ENCODE data around the gene LATS2.

DNA sequence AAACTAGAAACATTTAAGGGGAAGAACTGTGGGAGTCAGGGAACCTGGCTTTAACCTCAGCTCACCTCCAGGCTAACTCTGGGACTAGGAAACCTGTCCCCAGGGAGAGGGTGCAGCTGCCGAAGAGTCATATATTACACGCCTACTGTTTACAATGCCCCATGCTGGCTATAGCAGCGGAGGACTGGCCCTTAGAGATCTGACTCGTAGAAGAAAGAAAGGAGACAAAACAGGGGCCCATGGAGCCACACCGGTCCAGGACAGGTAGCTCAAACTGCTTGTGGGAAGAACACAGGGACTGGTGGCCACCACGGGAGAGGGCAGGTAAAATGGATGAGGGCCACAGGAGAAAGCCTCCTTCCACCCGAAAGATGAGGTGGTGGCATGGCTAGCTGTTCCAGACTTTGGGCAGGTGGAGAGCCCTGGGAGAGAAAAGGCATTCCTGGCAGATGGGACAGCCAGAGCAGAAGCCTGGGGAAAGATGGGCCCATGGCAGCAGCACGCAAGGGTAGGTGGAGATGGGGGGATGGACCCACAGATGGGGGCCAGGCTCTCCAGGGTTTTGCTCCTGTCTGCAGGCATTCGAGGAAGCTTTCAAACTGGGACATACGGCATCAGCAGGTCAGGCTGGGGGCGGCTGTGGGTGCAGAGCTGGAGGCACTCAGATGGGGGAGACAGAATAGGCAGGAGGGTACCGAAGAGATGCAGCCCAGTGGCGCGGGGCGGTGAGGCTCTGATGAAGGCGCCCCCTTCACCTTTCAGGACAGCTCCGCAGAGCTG lies 69.5 kb downstream of the LATS2 start:
- TF ChIP-seq CEBPB (IDR thresholded peaks at IDR 0.05; ENCODE audit: low read depth) (no peak), CTCF (IDR thresholded peaks at IDR 0.05 in 2 of 3, conservative IDR thresholded peaks at IDR 0.05 in 1 of 3; ENCODE audit: borderline replicate concordance in 1 of 3, insufficient read depth in 1 of 3, low read depth in 2 of 3, low read length in 2 of 3) (no peak), ZBTB33 (IDR thresholded peaks at IDR 0.05; ENCODE audit: extremely low read depth, insufficient replicate concordance, low read length) (no peak), REST (IDR thresholded peaks at IDR 0.05; ENCODE audit: low read depth) (no peak), POLR2A (IDR thresholded peaks at IDR 0.05; ENCODE audit: borderline replicate concordance, extremely low read depth, insufficient read depth, insufficient read length) (no peak), YY1 (IDR thresholded peaks at IDR 0.05; ENCODE audit: extremely low read depth, insufficient replicate concordance, low read depth, low read length) (no peak), EZH2 (IDR thresholded peaks at IDR 0.05) (no peak), TCF7L2 (IDR thresholded peaks at IDR 0.05; ENCODE audit: borderline replicate concordance, extremely low read depth, insufficient read depth, insufficient read length) (no peak), EGR1 (IDR thresholded peaks at IDR 0.05; ENCODE audit: low read depth) (no peak), RAD21 (IDR thresholded peaks at IDR 0.05; ENCODE audit: low read depth) (no peak), SIN3A (IDR thresholded peaks at IDR 0.05; ENCODE audit: low read depth) (no peak), POLR2AphosphoS5 (IDR thresholded peaks at IDR 0.05; ENCODE audit: low read depth, low read length) (no peak)

Measured in HCT116 (cell line).